OCI-M2 (cell line): ENCODE results near the gene PSMC3.

Experiments
- DNase-seq: peaks from one replicate; lab custom pipeline; 2025; ENCODE audit not compliant: unreplicated experiment; lab: John Stamatoyannopoulos, UW

Gene PSMC3

GRCh38 chr11:47413908-47414684 is 12.1 kb downstream of the PSMC3 start:
- no peak for DNase-seq

- no peak for DNase-seq
Observed at GRCh38 chr11:47413351-47413750, 12.9 kb downstream of the PSMC3 start.

GRCh38 chr11:47411884-47412746 is 14.1 kb downstream of the PSMC3 start:
- no peak for DNase-seq

GRCh38 chr11:47410370-47411264 is 15.6 kb downstream of the PSMC3 start:
- no peak for DNase-seq

- DNase-seq, result no peak
Observed at GRCh38 chr11:47409440-47410369, 16.5 kb downstream of the PSMC3 start.

GRCh38 chr11:47408598-47409439 is 17.4 kb downstream of the PSMC3 start:
- DNase-seq, result no peak

GRCh38 chr11:47407746-47408590 is 18.3 kb downstream of the PSMC3 start, which contains the start of gene SLC39A13:
TSS of gene SLC39A13 (plus strand) at chr11:47408590. CDS start at chr11:47410095, 1,505 bp downstream.
- peak; percentile 47 for DNase-seq

GRCh38 chr11:47406896-47407745 is 19.1 kb downstream of the PSMC3 start:
- DNase-seq, result no peak

GRCh38 chr11:47403571-47403970 is 22.7 kb downstream of the PSMC3 start:
- peak; percentile 26 for DNase-seq

- no peak for DNase-seq
Observed at GRCh38 chr11:47403135-47403534, 23.1 kb downstream of the PSMC3 start.

- DNase-seq, result no peak
Observed at GRCh38 chr11:47400768-47401279, 25.4 kb downstream of the PSMC3 start.

- DNase-seq, result no peak
Observed at GRCh38 chr11:47399860-47400767, 26.1 kb downstream of the PSMC3 start.

- DNase-seq, result no peak
Observed at GRCh38 chr11:47398551-47398950, 27.7 kb downstream of the PSMC3 start.

- no peak for DNase-seq
Observed at GRCh38 chr11:47398011-47398410, 28.2 kb downstream of the PSMC3 start.

- DNase-seq, result no peak
Observed at GRCh38 chr11:47396049-47396320, 30.3 kb downstream of the PSMC3 start.
